Head of caudate nucleus (tissue), 42 donors: ENCODE measurements around the gene ACVR1.

Experiments used
- DNase-seq, 42 donors: peaks; one replicate each; pipeline versions ENCODE4 v3.0.0 to v3.0.0-alpha.2; 2020 to 2021; ENCODE audit warnings: mixed read lengths in 7 of 42
- intact Hi-C: fragments of 100-400 bp; cut with DNase I; formaldehyde crosslinking; loops from one replicate; pipeline ENCODE4 v1.15.0; 2022

The ACVR1 gene

DNA sequence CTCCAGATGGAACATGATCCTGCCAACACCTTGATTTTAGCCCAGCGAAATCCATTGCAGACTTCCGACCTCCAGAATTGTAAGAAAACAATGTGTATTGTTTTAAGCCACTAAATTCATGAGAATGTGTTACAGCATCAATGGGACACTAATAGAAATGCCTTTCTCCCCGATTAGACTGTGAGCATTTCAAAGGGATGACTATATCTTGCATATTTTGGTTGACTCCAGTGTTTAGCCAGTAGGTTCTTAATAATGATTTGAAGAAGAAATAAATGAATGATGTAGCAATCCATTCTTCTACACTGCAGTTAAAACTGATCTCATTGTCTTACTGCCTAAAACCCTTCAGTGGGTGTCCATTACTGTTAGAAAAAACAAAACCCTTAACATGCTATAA, 180.1 kb downstream of the ACVR1 start:
- DNase-seq = no peak
- intact Hi-C loops = no loop called here

GRCh38 chr2:157692768-157693167, 183.4 kb downstream of the ACVR1 start:
- DNase-seq = no peak
- intact Hi-C loops = no loop called here

DNA sequence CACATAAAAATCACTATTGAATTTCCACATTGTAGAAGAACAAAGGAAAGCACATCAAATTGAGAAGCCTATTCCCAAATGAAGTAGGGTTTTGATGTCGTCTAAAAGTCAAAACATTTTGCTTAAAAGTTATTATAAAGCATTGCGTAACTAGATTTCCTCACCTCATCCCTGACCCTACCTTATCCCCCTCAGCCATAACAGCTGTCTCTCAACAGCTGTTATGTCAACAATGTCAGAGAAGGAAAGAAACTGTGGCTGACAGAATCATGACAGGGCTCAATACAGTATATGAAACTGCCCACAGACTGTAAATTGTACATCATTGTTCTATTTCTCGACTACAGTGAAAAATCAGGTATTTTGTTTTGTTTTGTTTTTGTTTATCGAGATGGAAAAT, 184.4 kb downstream of the ACVR1 start:
- intact Hi-C loops = no loop called here

GRCh38 chr2:157691131-157691530, 185.0 kb downstream of the ACVR1 start:
- intact Hi-C loops = no loop called here

More for the DNA sequence above, 184.4 kb downstream of the ACVR1 start:
- no peak for DNase-seq

More at GRCh38 chr2:157691131-157691530, 185.0 kb downstream of the ACVR1 start:
- DNase-seq = no peak
